Panc1 (cell line): Measurements from ENCODE around the gene MYRIP. TPM values are rescaled to one million over a fixed set of nuclear protein-coding genes. Genes with fewer than 3 reads are reported as not detected.

Source experiments
- ATAC-seq: fragments of 200-7000 bp; cut with Tn5 transposase; 2 replicates; pipeline ENCODE4 v1.9.1; 2020; ENCODE audit warnings: mild to moderate bottlenecking, moderate library complexity
- BruUV-seq: library from RNA; stranded (reverse); fragments of 400-500 nt; replicated peaks from 2 replicates; lab custom pipeline; 2021; lab: Mats Ljungman, UMichigan
- CTCF ChIA-PET: fragments of 300-600 bp; sonication (Branson Sonifier 250); formaldehyde crosslinking; loops from one replicate; lab custom pipeline; 2022; ENCODE audit warnings: antibody characterized with exemption; lab: Charles Lee
- POLR2A ChIA-PET: fragments of 300-600 bp; sonication (Branson Sonifier 250); formaldehyde crosslinking; loops from one replicate; lab custom pipeline; 2022; ENCODE audit warnings: antibody characterized with exemption; lab: Charles Lee
- DNase-seq: peaks from one replicate; pipeline ENCODE4 v3.0.0-alpha.2; 2010; ENCODE audit warnings: low read depth, low spot score
- H3K27ac ChIP-seq: 2 replicates; pipeline ENCODE4 v1.5.1; 2011; ENCODE audit warnings: mild to moderate bottlenecking, low read length, inconsistent platforms
- H3K27me3 ChIP-seq: fragments of 200-500 bp; sonication (Bioruptor generic); 2 replicates; pipeline ENCODE4 v1.6.0; 2014; ENCODE audit warnings: low read length, inconsistent platforms; ENCODE audit not compliant: control insufficient read depth, insufficient read depth
- H3K36me3 ChIP-seq: fragments of 200-500 bp; sonication (Bioruptor generic); 2 replicates; pipeline ENCODE4 v1.5.1; 2014; ENCODE audit warnings: inconsistent platforms, mild to moderate bottlenecking, low read length, moderate library complexity; ENCODE audit not compliant: control insufficient read depth, insufficient read depth
- H3K4me1 ChIP-seq: 2 replicates; pipeline ENCODE4 v1.5.1; 2011; ENCODE audit warnings: inconsistent platforms, mild to moderate bottlenecking, low read length, moderate library complexity; ENCODE audit not compliant: control insufficient read depth, insufficient read depth
- H3K4me3 ChIP-seq, 2 experiments: 2 replicates each; pipeline ENCODE4 v1.5.1; 2011 to 2012; ENCODE audit warnings: low read depth in 2 of 2, low read length in 2 of 2, mild to moderate bottlenecking in 2 of 2, inconsistent platforms in 1 of 2, moderate library complexity in 1 of 2
- H3K9me3 ChIP-seq: fragments of 200-500 bp; sonication (Bioruptor generic); 2 replicates; pipeline ENCODE4 v1.5.1; 2014; ENCODE audit warnings: low read depth, mild to moderate bottlenecking, inconsistent platforms, low read length, moderate library complexity; ENCODE audit not compliant: control insufficient read depth, insufficient read depth
- POLR2AphosphoS5 ChIP-seq: IDR thresholded peaks from 2 replicates; pipeline ENCODE4 v1.6.1; 2012; ENCODE audit warnings: mild to moderate bottlenecking, low read depth, low read length, moderate library complexity
- SIN3A ChIP-seq: IDR thresholded peaks from 2 replicates; pipeline ENCODE4 v1.6.1; 2012; ENCODE audit warnings: low read depth, mild to moderate bottlenecking, low read length, moderate library complexity, borderline replicate concordance; ENCODE audit not compliant: insufficient read depth
- in situ Hi-C: cut with HindIII; loops from 2 replicates; pipeline ENCODE4 v1.10.0; 2016; ENCODE audit warnings: low sequenced_read_pairs, low pct_unique_long_range_greater_than_20kb
- intact Hi-C: fragments of 100-400 bp; cut with micrococcal nuclease; formaldehyde crosslinking; loops from one replicate; pipeline ENCODE4 v1.10.0; 2022; ENCODE audit not compliant: unreplicated experiment
- total RNA-seq: library from RNA; stranded (reverse); gene quantifications from one replicate; pipeline ENCODE4 v1.2.1, GENCODE V29; 2021; ENCODE audit not compliant: unreplicated experiment
- TF ChIP-seq, protein P1 (sequence below): fragments of 450-650 bp; IDR thresholded peaks from 2 replicates; pipeline ENCODE4 v1.5.1; 2017; ENCODE audit warnings: mild to moderate bottlenecking
- TF ChIP-seq, protein P2 (sequence below), 2 experiments: IDR thresholded peaks; 2 replicates each; pipeline ENCODE4 v1.6.1; 2011 to 2012; ENCODE audit warnings: low read depth in 2 of 2, control low read depth in 1 of 2, low read length in 1 of 2, mild to moderate bottlenecking in 1 of 2, moderate library complexity in 1 of 2; ENCODE audit not compliant: insufficient read depth in 1 of 2

The MYRIP gene
- total RNA-seq, 1 experiment from 2014 or later: 0.59 TPM

DNA sequence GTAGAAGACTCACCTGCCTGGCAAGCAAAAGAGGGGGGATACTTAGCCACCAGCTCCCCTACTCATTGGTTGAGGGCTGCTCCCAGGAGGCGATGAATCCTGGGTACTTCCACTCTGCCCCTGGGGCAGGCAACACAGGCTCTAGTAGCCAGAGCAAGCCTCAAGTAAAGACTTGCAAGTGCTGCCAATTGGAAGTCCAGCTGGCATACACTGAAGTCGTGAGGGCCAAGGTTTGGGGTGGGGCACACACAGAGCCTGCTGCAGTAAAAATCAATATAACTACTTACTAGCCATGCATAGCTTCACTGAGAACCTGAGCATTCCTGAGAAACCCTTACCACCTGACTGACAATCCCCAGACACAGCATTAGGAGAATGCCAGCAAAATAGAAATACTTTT lies 377.1 kb downstream of the MYRIP start:
- POLR2A ChIA-PET: no interaction called here
- no TSS peak for BruUV-seq
- DNase-seq: no peak
- ATAC-seq: no peak
- H3K36me3 ChIP-seq: no peaks in the 10 kb centered on the region
- CTCF ChIA-PET: no interaction called here
- H3K4me3 ChIP-seq: no peak overlapping the region
- TF ChIP-seq, protein P1, sequence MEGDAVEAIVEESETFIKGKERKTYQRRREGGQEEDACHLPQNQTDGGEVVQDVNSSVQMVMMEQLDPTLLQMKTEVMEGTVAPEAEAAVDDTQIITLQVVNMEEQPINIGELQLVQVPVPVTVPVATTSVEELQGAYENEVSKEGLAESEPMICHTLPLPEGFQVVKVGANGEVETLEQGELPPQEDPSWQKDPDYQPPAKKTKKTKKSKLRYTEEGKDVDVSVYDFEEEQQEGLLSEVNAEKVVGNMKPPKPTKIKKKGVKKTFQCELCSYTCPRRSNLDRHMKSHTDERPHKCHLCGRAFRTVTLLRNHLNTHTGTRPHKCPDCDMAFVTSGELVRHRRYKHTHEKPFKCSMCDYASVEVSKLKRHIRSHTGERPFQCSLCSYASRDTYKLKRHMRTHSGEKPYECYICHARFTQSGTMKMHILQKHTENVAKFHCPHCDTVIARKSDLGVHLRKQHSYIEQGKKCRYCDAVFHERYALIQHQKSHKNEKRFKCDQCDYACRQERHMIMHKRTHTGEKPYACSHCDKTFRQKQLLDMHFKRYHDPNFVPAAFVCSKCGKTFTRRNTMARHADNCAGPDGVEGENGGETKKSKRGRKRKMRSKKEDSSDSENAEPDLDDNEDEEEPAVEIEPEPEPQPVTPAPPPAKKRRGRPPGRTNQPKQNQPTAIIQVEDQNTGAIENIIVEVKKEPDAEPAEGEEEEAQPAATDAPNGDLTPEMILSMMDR: no peak
- TF ChIP-seq POLR2AphosphoS5 (no peak), SIN3A (no peak)
- TF ChIP-seq, protein P2, sequence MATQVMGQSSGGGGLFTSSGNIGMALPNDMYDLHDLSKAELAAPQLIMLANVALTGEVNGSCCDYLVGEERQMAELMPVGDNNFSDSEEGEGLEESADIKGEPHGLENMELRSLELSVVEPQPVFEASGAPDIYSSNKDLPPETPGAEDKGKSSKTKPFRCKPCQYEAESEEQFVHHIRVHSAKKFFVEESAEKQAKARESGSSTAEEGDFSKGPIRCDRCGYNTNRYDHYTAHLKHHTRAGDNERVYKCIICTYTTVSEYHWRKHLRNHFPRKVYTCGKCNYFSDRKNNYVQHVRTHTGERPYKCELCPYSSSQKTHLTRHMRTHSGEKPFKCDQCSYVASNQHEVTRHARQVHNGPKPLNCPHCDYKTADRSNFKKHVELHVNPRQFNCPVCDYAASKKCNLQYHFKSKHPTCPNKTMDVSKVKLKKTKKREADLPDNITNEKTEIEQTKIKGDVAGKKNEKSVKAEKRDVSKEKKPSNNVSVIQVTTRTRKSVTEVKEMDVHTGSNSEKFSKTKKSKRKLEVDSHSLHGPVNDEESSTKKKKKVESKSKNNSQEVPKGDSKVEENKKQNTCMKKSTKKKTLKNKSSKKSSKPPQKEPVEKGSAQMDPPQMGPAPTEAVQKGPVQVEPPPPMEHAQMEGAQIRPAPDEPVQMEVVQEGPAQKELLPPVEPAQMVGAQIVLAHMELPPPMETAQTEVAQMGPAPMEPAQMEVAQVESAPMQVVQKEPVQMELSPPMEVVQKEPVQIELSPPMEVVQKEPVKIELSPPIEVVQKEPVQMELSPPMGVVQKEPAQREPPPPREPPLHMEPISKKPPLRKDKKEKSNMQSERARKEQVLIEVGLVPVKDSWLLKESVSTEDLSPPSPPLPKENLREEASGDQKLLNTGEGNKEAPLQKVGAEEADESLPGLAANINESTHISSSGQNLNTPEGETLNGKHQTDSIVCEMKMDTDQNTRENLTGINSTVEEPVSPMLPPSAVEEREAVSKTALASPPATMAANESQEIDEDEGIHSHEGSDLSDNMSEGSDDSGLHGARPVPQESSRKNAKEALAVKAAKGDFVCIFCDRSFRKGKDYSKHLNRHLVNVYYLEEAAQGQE (IDR thresholded peaks at IDR 0.05; ENCODE audit: insufficient read depth in 1 of 2, low read depth in 2 of 2, low read length in 1 of 2): no peak
- in situ Hi-C loops (no loop called here), intact Hi-C loops (no loop called here)
- no peaks in the 10 kb centered on the region for H3K4me1 ChIP-seq
- H3K9me3 ChIP-seq: no peaks in the 10 kb centered on the region
- H3K27ac ChIP-seq: no peak overlapping the region
- H3K27me3 ChIP-seq: no peaks in the 10 kb centered on the region

DNA sequence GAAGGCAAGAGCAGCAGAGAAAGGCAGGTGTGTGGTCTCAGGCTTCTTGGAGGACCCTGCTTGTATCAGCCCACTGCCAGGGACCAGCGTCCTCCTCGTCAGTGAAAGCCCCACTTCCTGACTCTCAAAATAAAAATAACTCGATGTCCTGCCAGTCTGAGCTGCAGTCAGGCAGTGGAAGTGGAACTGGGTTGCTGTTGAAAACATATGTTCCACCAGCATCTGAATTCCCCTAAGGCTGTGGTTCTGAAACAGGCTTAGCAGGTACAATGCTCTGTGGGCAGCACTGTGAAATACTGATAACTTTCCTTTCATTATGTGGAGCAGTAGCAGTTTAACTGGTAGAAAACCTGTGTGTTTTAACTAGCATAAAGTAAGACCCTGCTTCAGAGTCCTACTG lies 378.5 kb downstream of the MYRIP start:
- intact Hi-C loops: no loop called here
- Histone ChIP-seq H3K36me3 (no peaks in the 10 kb centered on the region), H3K27ac (no peak overlapping the region), H3K4me1 (no peaks in the 10 kb centered on the region), H3K4me3 (no peak overlapping the region), H3K27me3 (no peaks in the 10 kb centered on the region), H3K9me3 (no peaks in the 10 kb centered on the region)
- ChIA-PET POLR2A (no interaction called here), CTCF (interaction anchor here (1.1 kb wide), 1 partner anchor 702 kb away, joined by 3 read pairs; no protein-coding TSS in a partner anchor)
- no peak for ATAC-seq
- BruUV-seq: no TSS peak
- in situ Hi-C loops: no loop called here
- TF ChIP-seq, protein P2 (IDR thresholded peaks at IDR 0.05; ENCODE audit: insufficient read depth in 1 of 2, low read depth in 2 of 2, low read length in 1 of 2): no peak
- DNase-seq: no peak
